Measurements from ENCODE around the gene SIPA1. TPM values are rescaled to one million over a fixed set of nuclear protein-coding genes. Genes with fewer than 3 reads are reported as not detected.

The SIPA1 gene
- total RNA-seq, 3 donors from 2014 or later: 23.2 to 52.5 (median 28.1) TPM

GRCh38 chr11:65646288-65646957, 8.5 kb downstream of the SIPA1 start:
- Histone ChIP-seq H3K9me3 (no peaks in the 10 kb centered on the region), H3K4me1 (ENCODE audit: low read depth) (peaks cover 3% of the 10 kb centered on the region), H3K4me3 (no peak overlapping the region), H3K36me3 (ENCODE audit: low read depth) (no peaks in the 10 kb centered on the region)
- ATAC-seq: no peak
- TF ChIP-seq, protein P1, sequence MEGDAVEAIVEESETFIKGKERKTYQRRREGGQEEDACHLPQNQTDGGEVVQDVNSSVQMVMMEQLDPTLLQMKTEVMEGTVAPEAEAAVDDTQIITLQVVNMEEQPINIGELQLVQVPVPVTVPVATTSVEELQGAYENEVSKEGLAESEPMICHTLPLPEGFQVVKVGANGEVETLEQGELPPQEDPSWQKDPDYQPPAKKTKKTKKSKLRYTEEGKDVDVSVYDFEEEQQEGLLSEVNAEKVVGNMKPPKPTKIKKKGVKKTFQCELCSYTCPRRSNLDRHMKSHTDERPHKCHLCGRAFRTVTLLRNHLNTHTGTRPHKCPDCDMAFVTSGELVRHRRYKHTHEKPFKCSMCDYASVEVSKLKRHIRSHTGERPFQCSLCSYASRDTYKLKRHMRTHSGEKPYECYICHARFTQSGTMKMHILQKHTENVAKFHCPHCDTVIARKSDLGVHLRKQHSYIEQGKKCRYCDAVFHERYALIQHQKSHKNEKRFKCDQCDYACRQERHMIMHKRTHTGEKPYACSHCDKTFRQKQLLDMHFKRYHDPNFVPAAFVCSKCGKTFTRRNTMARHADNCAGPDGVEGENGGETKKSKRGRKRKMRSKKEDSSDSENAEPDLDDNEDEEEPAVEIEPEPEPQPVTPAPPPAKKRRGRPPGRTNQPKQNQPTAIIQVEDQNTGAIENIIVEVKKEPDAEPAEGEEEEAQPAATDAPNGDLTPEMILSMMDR (IDR thresholded peaks at IDR 0.05): no peak
- DNase-seq: peak in 1 of 3 donors; percentile 56
- intact Hi-C loops (cut with DNase I, micrococcal nuclease): no loop called here

- ATAC-seq (peak; percentile 82), DNase-seq (peak; percentile 71 to 84 (median 73))
- peaks cover 10% of the 10 kb centered on the region for H3K4me1 ChIP-seq (ENCODE audit: low read depth)
- intact Hi-C loops (cut with DNase I, micrococcal nuclease): no loop called here
- H3K9me3 ChIP-seq: no peaks in the 10 kb centered on the region
- no peaks in the 10 kb centered on the region for H3K36me3 ChIP-seq (ENCODE audit: low read depth)
- peak overlapping the region; percentile 17 for H3K4me3 ChIP-seq
- TF ChIP-seq, protein P1 (IDR thresholded peaks at IDR 0.05): no peak
These were observed 9.2 kb downstream of the SIPA1 start for GRCh38 chr11:65646958-65647701.

DNA sequence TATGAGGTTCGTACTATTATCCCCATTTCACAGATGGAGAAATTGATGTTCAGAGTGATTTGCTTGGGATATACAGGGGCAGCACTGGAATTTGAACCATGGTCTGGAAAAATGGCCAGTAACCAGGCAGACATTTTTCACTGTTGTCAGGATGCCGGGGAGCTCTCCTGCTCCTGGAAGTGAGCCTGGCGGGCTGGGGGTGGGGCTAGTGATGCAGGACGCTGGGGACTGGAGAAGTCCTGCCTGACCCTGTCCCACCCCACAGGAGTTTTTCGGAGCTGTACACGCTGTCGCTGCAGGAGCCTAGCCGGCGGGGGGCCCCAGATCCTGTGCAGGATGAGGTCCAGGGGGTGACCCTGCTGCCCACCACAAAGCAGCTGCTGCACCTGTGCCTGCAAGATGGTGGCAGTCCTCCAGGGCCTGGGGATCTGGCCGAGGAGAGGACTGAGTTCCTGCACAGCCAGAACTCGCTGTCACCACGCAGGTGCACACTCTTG, 11.1 kb downstream of the SIPA1 start:
- DNase-seq (peak in 1 of 3 donors; percentile 52), ATAC-seq (no peak)
- Histone ChIP-seq H3K36me3 (ENCODE audit: low read depth) (no peaks in the 10 kb centered on the region), H3K4me1 (ENCODE audit: low read depth) (peaks cover 22% of the 10 kb centered on the region), H3K4me3 (no peak overlapping the region), H3K9me3 (no peaks in the 10 kb centered on the region)
- intact Hi-C loops (cut with DNase I, micrococcal nuclease): no loop called here
- TF ChIP-seq, protein P1 (IDR thresholded peaks at IDR 0.05): no peak

- Histone ChIP-seq H3K4me3 (no peak overlapping the region), H3K9me3 (no peaks in the 10 kb centered on the region), H3K4me1 (ENCODE audit: low read depth) (peaks cover 28% of the 10 kb centered on the region), H3K36me3 (ENCODE audit: low read depth) (no peaks in the 10 kb centered on the region)
- intact Hi-C loops (cut with DNase I, micrococcal nuclease): no loop called here
- peak in 2 of 3 donors; percentile 32 to 55 for DNase-seq
- TF ChIP-seq, protein P1 (IDR thresholded peaks at IDR 0.05): no peak
- no peak for ATAC-seq
These were observed 12.0 kb downstream of the SIPA1 start for GRCh38 chr11:65649656-65650546.

- no peaks in the 10 kb centered on the region for H3K36me3 ChIP-seq (ENCODE audit: low read depth)
- TF ChIP-seq, protein P1 (IDR thresholded peaks at IDR 0.05): no peak
- DNase-seq: peak in 2 of 3 donors; percentile 42 to 71
- H3K4me3 ChIP-seq: no peak overlapping the region
- ATAC-seq: no peak
- H3K4me1 ChIP-seq (ENCODE audit: low read depth): peaks cover 28% of the 10 kb centered on the region
- no peaks in the 10 kb centered on the region for H3K9me3 ChIP-seq
- intact Hi-C loops (cut with DNase I, micrococcal nuclease): no loop called here
These were observed 12.8 kb downstream of the SIPA1 start for GRCh38 chr11:65650547-65651338.
